Measurements from ENCODE around the gene CTCFL.

- TF ChIP-seq, protein P1, sequence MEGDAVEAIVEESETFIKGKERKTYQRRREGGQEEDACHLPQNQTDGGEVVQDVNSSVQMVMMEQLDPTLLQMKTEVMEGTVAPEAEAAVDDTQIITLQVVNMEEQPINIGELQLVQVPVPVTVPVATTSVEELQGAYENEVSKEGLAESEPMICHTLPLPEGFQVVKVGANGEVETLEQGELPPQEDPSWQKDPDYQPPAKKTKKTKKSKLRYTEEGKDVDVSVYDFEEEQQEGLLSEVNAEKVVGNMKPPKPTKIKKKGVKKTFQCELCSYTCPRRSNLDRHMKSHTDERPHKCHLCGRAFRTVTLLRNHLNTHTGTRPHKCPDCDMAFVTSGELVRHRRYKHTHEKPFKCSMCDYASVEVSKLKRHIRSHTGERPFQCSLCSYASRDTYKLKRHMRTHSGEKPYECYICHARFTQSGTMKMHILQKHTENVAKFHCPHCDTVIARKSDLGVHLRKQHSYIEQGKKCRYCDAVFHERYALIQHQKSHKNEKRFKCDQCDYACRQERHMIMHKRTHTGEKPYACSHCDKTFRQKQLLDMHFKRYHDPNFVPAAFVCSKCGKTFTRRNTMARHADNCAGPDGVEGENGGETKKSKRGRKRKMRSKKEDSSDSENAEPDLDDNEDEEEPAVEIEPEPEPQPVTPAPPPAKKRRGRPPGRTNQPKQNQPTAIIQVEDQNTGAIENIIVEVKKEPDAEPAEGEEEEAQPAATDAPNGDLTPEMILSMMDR (conservative IDR thresholded peaks at IDR 0.05; ENCODE audit: low read length) = no peak
- TF ChIP-seq EZH2phosphoT487 (IDR thresholded peaks at IDR 0.05; ENCODE audit: borderline replicate concordance, low read depth, low read length) = no peak
Measured at GRCh38 chr20:57450931-57451330, 74.0 kb downstream of the CTCFL start.

Measured in OCI-LY7 (cell line).